ENCODE data around the gene IFITM2. TPM values are rescaled to one million over a fixed set of nuclear protein-coding genes. Genes with fewer than 3 reads are reported as not detected.

IFITM2 gene
- total and polyA plus RNA-seq, 2 donors (not counting 1 experiment from before 2014, with no cell fraction given) = 72.1 to 451 TPM

- DNase-seq (peak; percentile 22), ATAC-seq (ENCODE audit: low read depth) (no peak)
- Mint-ChIP-seq H3K27me3 (no peaks in the 10 kb centered on the region), H3K4me1 (peaks cover 28% of the 10 kb centered on the region), H3K27ac (peak overlapping the region; percentile 44), H3K4me3 (no peak overlapping the region), H3K9me3 (ENCODE audit: insufficient read depth) (no peaks in the 10 kb centered on the region)
- H3K4me2 ChIP-seq (replicated peaks; ENCODE audit: low read depth, low read length, poor library complexity, severe bottlenecking) = peak overlapping the region; percentile 1
- H3K4me1 ChIP-seq (ENCODE audit: control insufficient read depth in 2 of 2, insufficient read depth in 2 of 2, low read length in 2 of 2) = peaks cover 15 to 29% of the 10 kb centered on the region in 2 donors
- no peak overlapping the region for H3K27ac ChIP-seq (ENCODE audit: low read length in 2 of 2)
- no peak overlapping the region for H3K9ac ChIP-seq (ENCODE audit: low read length)
- TF ChIP-seq CTCF (IDR thresholded peaks at IDR 0.05) = no peak
- no peak for TF ChIP-seq EZH2 (IDR thresholded peaks at IDR 0.05; ENCODE audit: borderline replicate concordance, insufficient read depth, low read depth, low read length, poor library complexity, severe bottlenecking)
- no peaks in the 10 kb centered on the region for H3K27me3 ChIP-seq (replicated peaks in 1 of 4; ENCODE audit: control extremely low read depth in 1 of 4, control insufficient read depth in 3 of 4, insufficient read depth in 4 of 4, low read length in 3 of 4)
- intact Hi-C loops (cut with micrococcal nuclease) = no loop called here
- no peaks in the 10 kb centered on the region for H3K79me2 ChIP-seq (ENCODE audit: control insufficient read depth, insufficient read depth, low read length)
- no peaks in the 10 kb centered on the region for H4K20me1 ChIP-seq (ENCODE audit: control insufficient read depth, insufficient read depth, low read length, poor library complexity, severe bottlenecking)
- H2AFZ ChIP-seq (ENCODE audit: insufficient read depth, low read depth, low read length, poor library complexity, severe bottlenecking) = peak overlapping the region; percentile 27
- no peak overlapping the region for H3K4me3 ChIP-seq (ENCODE audit: control extremely low read depth in 1 of 5, extremely low read depth in 1 of 5, insufficient read depth in 1 of 5, low read depth in 2 of 5, low read length in 4 of 5)
- H3K36me3 ChIP-seq (replicated peaks in 1 of 2; ENCODE audit: control extremely low read depth in 1 of 2, control insufficient read depth in 1 of 2, extremely low read depth in 1 of 2, insufficient read depth in 2 of 2, low read length in 1 of 2) = no peaks in the 10 kb centered on the region
- 41% methylated on average over 15 of the region's 18 CpGs for WGBS (ENCODE audit: insufficient coverage)
- ChIA-PET CTCF (no interaction called here), POLR2A (no interaction called here)
- no peaks in the 10 kb centered on the region for H3K9me3 ChIP-seq (ENCODE audit: control extremely low read depth in 1 of 3, control insufficient read depth in 2 of 3, insufficient read depth in 1 of 3, low read length in 2 of 3)
These were observed 43.2 kb downstream of the IFITM2 start for GRCh38 chr11:350723-351255.

GRCh38 chr11:351411-351810 is 43.8 kb downstream of the IFITM2 start:
- Histone ChIP-seq H3K4me1 (ENCODE audit: control insufficient read depth in 2 of 2, insufficient read depth in 2 of 2, low read length in 2 of 2) (peaks cover 16 to 31% of the 10 kb centered on the region in 2 donors), H4K20me1 (ENCODE audit: control insufficient read depth, insufficient read depth, low read length, poor library complexity, severe bottlenecking) (no peaks in the 10 kb centered on the region), H3K9ac (ENCODE audit: low read length) (no peak overlapping the region), H3K4me2 (replicated peaks; ENCODE audit: low read depth, low read length, poor library complexity, severe bottlenecking) (no peak overlapping the region), H2AFZ (ENCODE audit: insufficient read depth, low read depth, low read length, poor library complexity, severe bottlenecking) (no peak overlapping the region), H3K4me3 (ENCODE audit: control extremely low read depth in 1 of 5, extremely low read depth in 1 of 5, insufficient read depth in 1 of 5, low read depth in 2 of 5, low read length in 4 of 5) (no peak overlapping the region), H3K79me2 (ENCODE audit: control insufficient read depth, insufficient read depth, low read length) (no peaks in the 10 kb centered on the region), H3K27me3 (replicated peaks in 1 of 4; ENCODE audit: control extremely low read depth in 1 of 4, control insufficient read depth in 3 of 4, insufficient read depth in 4 of 4, low read length in 3 of 4) (no peaks in the 10 kb centered on the region), H3K36me3 (replicated peaks in 1 of 2; ENCODE audit: control extremely low read depth in 1 of 2, control insufficient read depth in 1 of 2, extremely low read depth in 1 of 2, insufficient read depth in 2 of 2, low read length in 1 of 2) (no peaks in the 10 kb centered on the region), H3K27ac (ENCODE audit: low read length in 2 of 2) (no peak overlapping the region), H3K9me3 (ENCODE audit: control extremely low read depth in 1 of 3, control insufficient read depth in 2 of 3, insufficient read depth in 1 of 3, low read length in 2 of 3) (no peaks in the 10 kb centered on the region)
- no peak for DNase-seq
- H3K27ac Mint-ChIP-seq = no peak overlapping the region
- CTCF ChIA-PET = interaction anchor here (5.3 kb wide), 1 partner anchor 101 kb away, joined by 82 read pairs; no protein-coding TSS in a partner anchor
- ATAC-seq (ENCODE audit: low read depth) = no peak
- H3K27me3 Mint-ChIP-seq = no peaks in the 10 kb centered on the region
- peaks cover 28% of the 10 kb centered on the region for H3K4me1 Mint-ChIP-seq
- H3K4me3 Mint-ChIP-seq = no peak overlapping the region
- TF ChIP-seq EZH2 (IDR thresholded peaks at IDR 0.05; ENCODE audit: borderline replicate concordance, insufficient read depth, low read depth, low read length, poor library complexity, severe bottlenecking) (no peak), CTCF (IDR thresholded peaks at IDR 0.05) (no peak)
- intact Hi-C loops (cut with micrococcal nuclease) = no loop called here
- POLR2A ChIA-PET = no interaction called here
- WGBS (ENCODE audit: insufficient coverage) = 97% methylated on average over 14 of the region's 14 CpGs
- no peaks in the 10 kb centered on the region for H3K9me3 Mint-ChIP-seq (ENCODE audit: insufficient read depth)

Measured in B cell (primary cell).